ENCODE measurements around the gene AGO4.
A peak's percentile ranks its signal among the peaks of the same experiment; 100 is the strongest.
"Not testable (repeated sequence)": the region's sequence is repeated elsewhere in the genome, so short reads cannot be mapped to it uniquely, and the experiment has no call there.

AGO4 gene

DNA sequence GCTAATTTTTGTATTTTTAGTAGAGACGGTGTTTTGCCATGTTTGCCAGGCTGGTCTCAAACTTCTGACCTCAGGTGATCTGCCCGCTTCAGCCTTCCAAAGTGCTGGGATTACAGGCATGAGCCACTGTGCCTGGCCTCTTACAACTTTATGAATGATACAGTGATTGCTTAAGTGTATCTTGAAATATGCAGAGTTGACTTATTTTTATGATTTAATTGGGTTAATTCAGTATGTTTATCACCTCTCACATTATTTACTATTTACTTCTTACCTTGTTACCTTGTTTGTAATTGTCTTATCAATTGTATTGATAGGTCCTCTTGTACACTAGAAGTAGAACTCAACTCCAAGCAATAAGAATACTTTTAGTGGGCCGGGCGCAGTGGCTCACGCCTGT, 4.9 kb downstream of the AGO4 start:
- DNase-seq: not testable (repeated sequence)

DNA sequence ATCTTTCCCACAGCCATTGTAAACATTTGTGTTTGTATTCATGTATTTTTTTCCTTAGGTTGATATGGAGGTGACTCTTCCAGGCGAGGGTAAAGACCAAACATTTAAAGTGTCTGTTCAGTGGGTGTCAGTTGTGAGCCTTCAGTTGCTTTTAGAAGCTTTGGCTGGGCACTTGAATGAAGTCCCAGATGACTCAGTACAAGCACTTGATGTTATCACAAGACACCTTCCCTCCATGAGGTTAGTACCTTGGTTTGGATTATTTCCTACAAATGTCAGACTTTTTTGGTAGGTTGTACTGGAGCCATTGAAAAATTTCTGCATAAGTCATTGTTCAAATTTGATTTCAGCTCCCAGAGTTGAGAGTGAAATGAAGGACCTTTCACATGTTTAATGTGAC, 17.4 kb downstream of the AGO4 start:
- DNase-seq: no peak

- DNase-seq: peak in 1 of 2 experiments; percentile 13
Observed at GRCh38 chr1:35832276-35832905, 24.6 kb downstream of the AGO4 start.

- DNase-seq: no peak
Observed at GRCh38 chr1:35833395-35833794, 25.6 kb downstream of the AGO4 start.

DNA sequence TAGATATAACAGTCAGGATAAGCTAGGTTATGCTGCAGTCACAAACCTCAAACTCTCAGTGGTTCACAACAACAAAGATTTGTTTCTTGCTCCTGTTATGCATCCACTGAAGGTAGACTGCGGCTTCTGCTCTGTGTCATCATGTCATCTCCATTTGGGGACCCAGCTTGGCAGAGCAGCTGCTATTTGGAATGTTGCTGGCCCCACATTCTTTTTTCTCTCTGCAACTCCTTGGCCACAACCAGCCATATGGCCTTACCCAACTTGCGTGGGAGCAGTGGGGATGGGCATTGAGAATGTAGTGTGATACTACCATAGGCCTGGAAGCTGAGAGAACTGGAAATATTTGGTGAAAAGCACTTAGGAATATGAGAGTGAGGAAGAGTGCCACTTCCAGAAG, 26.4 kb downstream of the AGO4 start:
- DNase-seq: no peak

DNA sequence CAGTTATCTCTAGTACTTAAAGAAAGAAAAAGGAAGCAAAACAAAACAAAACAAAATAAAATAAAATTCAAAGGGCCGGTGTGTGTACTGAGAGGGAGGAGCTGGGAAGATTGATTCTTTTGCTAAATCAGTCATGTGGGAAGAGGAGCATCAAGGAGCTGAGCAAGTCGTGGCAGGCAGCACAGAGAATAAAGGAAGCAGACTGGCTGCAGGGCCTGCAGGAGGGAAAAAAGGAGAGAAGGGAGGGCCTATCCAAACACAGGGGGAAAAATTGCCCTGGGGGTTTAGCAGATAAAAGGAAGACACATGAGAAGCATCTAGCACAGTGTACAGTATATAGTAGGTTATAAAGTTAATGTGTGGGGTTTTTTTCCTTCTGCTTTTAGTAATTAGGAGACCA, 27.6 kb downstream of the AGO4 start:
- no peak for DNase-seq

GRCh38 chr1:35836734-35837133, 28.9 kb downstream of the AGO4 start:
- no peak for DNase-seq

DNA sequence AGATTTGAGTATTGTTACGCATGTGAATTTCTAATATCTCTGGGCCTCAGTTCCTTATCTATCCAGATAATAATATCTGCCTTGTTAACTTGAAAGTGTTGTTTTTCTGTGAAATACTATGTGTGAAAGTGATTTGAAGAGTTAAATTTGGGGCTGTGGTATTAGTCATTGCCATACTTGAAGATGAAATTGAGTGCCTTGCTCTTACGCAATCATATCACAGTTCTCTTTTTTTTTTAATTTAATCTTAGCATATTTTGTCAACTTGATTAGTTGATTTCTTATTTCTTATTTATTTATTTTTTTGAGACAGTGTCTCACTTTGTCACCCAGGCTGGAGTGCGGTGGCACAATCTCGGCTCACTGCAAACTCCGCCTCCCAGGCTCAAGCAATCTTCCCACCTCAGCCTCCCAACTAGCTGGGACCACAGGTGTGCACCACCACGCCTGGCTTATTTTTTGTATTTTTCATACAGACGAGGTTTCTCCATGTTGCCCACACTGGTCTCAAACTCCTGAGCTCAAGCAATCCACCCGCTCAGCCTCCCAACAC, 31.0 kb downstream of the AGO4 start:
- DNase-seq: no peak

GRCh38 chr1:35844826-35845225, 37.0 kb downstream of the AGO4 start:
- DNase-seq: no peak

- DNase-seq: peak in 1 of 2 experiments; percentile 30
Observed at GRCh38 chr1:35845766-35846165, 38.0 kb downstream of the AGO4 start.

DNA sequence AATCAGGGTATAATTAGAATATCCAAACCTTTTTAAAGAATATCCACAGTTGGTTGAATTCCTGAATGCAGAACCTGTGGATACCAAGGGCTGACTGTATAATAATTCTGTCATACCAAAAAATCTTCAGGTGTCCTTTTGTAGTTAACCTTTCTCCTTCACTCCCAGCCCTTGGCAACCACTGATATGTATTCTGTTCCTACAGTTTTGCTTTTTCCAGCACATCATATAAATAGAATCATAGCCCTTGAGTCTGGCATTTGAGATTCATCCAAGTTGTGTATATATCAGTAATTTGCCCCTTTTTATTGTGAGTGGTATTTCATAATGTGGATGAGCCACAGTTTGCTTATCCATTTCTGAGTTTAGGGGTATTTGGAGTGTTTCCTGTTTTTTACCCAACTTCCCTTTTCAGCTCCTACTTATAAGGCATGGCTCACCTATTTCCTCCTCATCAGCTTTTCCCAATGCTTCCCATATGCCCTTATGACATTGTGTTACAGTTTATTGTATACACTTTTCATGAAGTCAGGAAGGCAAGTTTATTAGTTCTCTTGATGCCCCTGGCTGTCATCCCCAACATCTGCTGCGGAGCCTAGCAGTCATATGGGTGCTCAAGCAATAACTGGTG, 40.2 kb downstream of the AGO4 start:
- no peak for DNase-seq

- no peak for DNase-seq
Observed at GRCh38 chr1:35850051-35850450, 42.2 kb downstream of the AGO4 start.

DNA sequence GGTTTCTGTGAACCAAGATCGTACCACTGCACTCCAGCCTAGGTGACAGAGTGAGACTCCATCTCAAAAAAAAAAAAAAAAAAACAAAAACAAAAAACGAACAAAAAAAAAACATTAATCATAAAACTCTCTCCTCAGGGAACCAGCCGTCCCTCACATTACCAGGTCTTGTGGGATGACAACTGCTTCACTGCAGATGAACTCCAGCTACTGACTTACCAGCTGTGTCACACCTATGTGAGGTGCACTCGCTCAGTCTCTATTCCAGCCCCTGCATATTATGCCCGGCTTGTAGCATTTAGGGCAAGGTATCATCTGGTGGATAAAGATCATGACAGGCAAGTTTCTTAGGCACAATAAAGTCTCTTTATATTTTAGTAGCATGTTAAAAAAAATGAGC, 42.9 kb downstream of the AGO4 start:
- DNase-seq: no peak

DNA sequence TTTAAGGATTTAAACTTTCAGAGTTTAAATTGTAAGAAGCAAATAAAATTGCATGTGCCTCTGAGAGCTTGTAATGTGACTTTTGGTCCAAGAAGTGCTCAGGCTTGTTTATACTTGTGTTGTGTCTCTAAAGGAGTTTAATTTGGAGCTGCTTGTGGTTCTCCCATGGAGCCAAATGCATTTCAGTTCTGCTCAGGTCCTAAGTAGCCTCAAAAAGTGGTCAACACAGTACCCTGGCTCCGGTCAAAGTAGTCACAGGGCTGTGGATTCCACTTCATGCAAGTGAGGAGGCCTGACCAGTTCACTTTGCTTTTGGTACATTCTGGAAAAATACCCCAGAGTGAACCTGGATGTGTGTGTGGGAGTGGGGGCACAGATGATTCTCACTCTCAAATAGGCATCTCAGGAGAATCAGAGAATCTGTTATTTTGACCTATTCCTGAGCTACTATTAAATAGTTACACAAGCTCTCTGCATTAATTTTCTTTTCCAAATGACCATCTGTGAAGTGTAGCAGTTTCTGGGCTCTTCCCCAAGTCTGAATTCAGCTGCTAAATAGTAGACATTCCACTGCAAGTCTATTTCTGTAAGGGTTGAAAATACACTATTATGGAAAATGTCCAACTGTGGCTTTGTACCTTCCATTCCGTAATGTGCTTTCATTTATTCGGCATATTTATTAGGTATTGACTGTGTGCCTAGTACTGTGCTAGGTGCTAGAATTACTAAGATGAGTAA, 43.5 kb downstream of the AGO4 start:
- peak in 1 of 2 experiments; percentile 55 for DNase-seq

GRCh38 chr1:35852241-35852640, 44.4 kb downstream of the AGO4 start:
- no peak for DNase-seq

GRCh38 chr1:35854989-35855700, 47.3 kb downstream of the AGO4 start:
- DNase-seq: no peak

DNA sequence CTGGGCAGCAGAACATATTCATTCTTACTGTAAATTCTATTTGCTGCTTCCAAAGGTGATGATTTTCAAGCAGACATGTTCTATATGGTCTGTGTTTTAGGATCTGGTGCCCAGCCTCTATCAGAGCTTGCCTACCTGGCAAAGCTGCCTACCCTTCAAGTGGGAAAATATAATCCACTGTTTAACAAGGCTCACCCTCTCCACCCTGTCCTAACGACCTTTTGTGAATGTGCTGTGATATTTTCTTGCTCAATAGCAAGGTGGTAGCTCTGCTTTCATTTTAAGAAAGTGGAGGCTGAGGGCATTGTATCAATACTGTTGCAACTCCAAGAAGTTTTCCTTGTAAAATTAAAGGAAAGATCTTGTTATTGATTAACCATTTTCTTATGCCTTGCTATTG, 49.1 kb downstream of the AGO4 start:
- DNase-seq: no peak

- DNase-seq: peak in 1 of 2 experiments; percentile 21
Observed at GRCh38 chr1:35857830-35858229, 50.0 kb downstream of the AGO4 start.

- no peak for DNase-seq
Observed at GRCh38 chr1:35860696-35861095, 52.9 kb downstream of the AGO4 start.

GRCh38 chr1:35863136-35863535, 55.3 kb downstream of the AGO4 start:
- no peak for DNase-seq

- no peak for DNase-seq
Observed at GRCh38 chr1:35863881-35864625, 56.2 kb downstream of the AGO4 start.

- DNase-seq: no peak
Observed at GRCh38 chr1:35864813-35865212, 57.0 kb downstream of the AGO4 start.

DNA sequence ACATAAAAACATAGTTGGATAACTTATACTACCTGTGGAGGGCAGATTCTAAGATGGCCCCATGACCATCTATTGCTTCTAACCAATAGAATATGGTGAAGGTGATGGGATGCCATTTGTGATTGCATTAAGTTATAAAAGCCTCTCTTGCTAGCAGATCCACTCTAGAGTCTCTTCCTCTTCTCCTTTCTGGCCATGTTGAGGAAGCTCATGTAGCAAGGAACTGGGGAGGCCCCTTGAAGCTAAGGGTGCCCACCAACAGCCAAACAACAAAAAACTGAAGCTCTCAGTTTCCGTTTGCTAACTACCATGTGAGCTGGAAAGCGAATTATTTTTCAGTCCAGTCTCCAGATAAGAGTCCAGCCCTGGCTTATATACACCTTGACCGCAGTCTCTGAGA, 59.2 kb downstream of the AGO4 start:
- DNase-seq: no peak

All from NCI-H446 (cell line).